HG03460 (cell line): ENCODE data around the gene AWAT1.
"Not testable (repeated sequence)": the region's sequence is repeated elsewhere in the genome, so short reads cannot be mapped to it uniquely, and the experiment has no call there.

Experiments
- ATAC-seq: cut with Tn5 transposase; IDR thresholded peaks from one replicate; pipeline ENCODE4 v1.9.1; 2021; ENCODE audit not compliant: unreplicated experiment

The AWAT1 gene

DNA sequence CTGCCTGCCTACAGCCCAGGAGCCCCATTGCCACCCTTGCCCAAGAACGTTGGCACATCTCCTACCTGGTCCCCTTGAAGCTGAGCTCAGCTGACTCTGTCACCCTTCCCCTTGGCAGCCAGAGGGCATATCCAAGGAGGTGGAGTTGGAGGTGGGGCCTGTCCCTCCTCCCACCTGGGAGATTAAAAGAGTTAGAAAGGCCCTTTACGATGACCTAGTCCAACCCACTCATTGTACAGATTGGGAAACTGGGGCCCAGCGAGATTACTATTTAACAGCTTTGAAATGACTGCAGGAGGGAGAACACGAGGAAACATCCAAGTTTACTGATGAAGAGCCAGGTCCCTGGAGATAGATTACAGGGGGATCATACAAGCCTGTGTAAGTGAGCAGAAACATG lies 25.6 kb downstream of the AWAT1 start, which contains the start of gene P2RY4:
Gene P2RY4 (minus strand): TSS at position 101 of the 400 bp plus-strand sequence. CDS start 580 bp downstream, outside the sequence.
- ATAC-seq = no peak

DNA sequence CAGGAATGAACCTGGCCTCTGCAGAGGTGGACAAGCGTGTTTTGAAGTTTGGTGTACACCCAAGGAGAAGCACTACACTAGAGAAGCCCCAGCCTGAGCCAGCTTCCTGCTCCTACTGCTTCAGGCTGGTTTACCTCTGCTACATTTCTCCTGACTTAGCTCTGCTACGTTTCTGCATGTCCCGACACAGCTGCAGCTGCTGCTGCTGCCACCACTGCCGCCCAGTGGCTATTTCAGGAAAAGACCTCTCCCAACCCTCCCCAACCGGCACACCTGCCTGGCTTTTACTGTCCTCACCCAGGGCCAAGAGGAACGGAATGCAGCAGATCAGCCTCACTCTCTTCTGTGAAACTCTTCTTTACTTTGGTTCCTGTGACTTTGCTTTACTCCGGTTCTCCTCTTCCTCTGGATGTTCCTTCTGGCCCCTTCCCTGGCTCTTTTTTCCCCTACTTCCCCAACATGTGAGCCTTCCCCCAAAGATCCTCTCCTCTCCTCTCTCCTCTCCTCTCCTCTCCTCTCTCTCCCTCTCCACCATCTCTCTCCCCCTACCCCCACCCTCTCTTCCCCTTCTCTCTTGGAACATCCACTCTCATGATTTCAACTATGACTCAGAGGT lies 28.6 kb downstream of the AWAT1 start:
- no peak for ATAC-seq

DNA sequence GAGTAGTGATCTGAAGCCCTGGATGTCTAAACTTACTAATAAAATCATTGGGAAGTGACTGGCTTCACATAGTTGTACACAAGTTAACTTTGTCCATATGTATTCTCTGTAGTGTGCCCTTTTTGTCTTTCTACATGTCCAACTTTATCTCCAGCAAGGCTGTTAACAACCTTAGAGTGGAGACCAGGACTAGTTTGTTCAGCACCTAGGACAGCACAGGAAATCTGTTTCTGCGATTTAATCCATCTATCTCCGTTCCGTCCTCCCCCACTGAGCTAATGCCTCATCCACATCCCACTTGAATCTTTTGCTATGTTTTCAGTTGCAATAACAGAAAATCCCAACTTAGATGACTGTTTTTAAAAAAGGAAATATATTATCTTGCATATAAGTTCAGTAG lies 30.3 kb downstream of the AWAT1 start:
- no peak for ATAC-seq

DNA sequence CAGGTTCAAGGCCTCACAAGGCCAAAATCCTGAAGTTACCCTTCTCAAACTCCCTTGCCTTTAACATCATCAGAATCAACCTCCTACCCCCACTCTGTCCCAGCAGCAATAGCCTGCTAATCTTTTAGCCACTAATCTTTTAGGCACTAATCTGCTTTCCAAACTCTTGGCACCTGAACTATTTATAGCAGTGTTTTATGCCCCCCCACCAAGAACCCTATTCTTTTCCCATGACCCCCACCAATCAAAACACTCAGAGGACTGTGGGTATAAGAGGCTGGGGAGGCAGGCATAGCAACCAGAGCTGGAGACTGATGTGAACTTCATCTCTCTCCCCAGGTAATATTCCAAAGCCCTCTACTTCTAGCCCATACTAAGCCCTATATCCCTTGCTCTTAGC lies 33.6 kb downstream of the AWAT1 start, which contains the start of gene ARR3:
Gene ARR3 (plus strand): TSS at position 301 of the 400 bp plus-strand sequence. CDS start 1,052 bp downstream, outside the sequence.
- no peak for ATAC-seq

DNA sequence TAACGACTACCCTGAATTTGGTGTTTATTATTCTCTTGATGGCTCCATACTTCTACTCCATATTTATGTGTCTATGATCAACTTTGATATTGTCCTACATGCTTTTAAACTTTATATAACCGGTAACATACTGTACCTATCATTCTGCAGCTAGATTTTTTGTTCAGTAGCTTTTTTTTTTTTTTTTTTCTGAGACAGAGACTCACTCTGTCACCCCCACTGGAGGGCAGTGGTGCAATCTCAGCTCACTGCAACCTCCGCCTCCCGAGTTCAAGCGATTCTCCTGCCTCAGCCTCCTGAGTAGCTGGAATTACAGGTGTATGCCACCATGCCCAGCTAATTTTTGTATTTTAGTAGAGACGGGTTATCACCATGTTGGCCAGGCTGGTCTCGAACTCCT lies 39.6 kb downstream of the AWAT1 start:
- ATAC-seq = not testable (repeated sequence)

DNA sequence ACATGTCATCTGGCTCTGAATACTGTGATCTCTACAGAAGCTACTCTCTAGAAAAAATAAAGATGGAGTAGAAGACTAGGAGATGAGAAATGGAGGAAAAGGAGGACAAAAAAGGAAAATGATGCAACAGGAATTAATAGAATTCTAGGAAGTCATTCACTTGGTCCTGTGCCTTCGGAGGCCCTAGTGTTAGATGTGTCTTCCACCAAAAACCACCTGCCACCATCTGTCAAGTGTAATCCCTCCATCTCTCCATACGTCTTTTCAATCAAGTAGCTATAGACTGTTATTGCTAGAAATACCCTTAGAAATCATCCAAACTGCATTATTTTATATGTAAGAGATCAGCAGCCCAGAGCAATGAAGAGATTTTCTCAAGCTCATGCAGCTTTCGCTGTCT lies 44.6 kb downstream of the AWAT1 start:
- ATAC-seq = no peak

DNA sequence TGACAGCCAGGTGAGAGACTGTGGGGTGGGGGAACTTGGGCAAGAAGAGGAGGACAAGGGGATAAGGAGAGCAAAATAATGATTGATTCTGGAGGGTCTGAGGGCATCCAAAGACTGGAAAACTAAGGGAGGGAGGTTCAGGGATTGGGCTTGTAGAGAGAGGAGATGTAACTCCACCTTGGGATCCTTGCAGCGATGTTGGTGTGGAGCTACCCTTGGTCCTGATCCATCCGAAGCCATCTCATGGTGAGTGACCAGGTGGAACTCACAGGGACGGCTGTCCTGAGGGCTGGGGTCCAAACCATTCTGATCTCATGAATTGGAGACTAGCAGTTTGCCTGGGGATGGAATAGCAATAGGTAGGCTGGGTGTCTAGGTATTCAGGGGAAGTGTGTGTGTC lies 46.1 kb downstream of the AWAT1 start:
- no peak for ATAC-seq

GRCh38 chrX:70281951-70282350 lies 47.5 kb downstream of the AWAT1 start, which contains the start of gene RAB41:
TSS of gene RAB41 (plus strand) at chrX:70282172. CDS start at chrX:70282218, 46 bp downstream.
- no peak for ATAC-seq

DNA sequence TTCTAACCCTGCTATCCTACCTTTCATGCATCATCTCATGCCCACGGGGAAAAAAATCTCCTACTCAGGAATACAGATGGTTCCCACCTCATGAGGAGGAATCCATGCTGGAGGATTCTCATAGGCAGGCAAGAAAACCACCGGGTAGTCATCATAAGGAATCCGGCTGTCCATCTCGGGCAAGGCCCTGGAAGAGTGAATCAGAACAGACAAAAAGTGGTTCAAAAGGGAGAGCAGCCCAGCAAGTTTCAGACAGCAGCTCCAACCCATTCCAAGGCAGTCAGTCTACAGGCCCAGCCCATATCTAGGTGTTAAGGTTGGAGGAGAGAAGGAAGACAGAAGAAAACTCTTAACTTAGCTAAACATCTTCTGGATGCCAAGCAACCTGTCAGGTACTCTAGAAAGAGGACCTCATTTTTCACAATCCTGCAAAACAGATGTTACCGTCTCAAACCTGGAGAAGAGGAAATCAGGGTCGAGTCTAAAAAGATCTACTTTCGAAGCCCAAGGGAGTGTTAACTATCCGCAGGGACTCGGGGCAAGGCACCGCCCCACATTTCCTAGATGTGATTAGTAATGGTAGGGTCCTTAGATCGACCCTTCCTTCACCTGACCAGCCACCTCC lies 54.8 kb downstream of the AWAT1 start:
- ATAC-seq = no peak
